ENCODE results near the gene LCN12. TPM values are rescaled to one million over a fixed set of nuclear protein-coding genes. Genes with fewer than 3 reads are reported as not detected.

The LCN12 gene
- total RNA-seq, 1 donor from 2014 or later = 2.9 TPM

- no peak for TF ChIP-seq CTCF (IDR thresholded peaks at IDR 0.05; ENCODE audit: partially characterized antibody, unreplicated experiment)
- Mint-ChIP-seq H3K27me3 (ENCODE audit: unreplicated experiment) (peaks cover 4% of the 10 kb centered on the region), H3K36me3 (ENCODE audit: unreplicated experiment) (no peaks in the 10 kb centered on the region), H3K4me1 (ENCODE audit: low read depth, unreplicated experiment) (peaks cover 7% of the 10 kb centered on the region), H3K9me3 (ENCODE audit: unreplicated experiment) (peaks cover 3% of the 10 kb centered on the region), H3K4me3 (ENCODE audit: unreplicated experiment) (no peak overlapping the region), H3K27ac (ENCODE audit: unreplicated experiment) (no peak overlapping the region)
- DNase-seq = no peak
Measured at GRCh38 chr9:136962163-136962562, 10.1 kb downstream of the LCN12 start.

- DNase-seq = no peak
- H3K27ac Mint-ChIP-seq (ENCODE audit: unreplicated experiment) = peak overlapping the region; percentile 84
- no peak overlapping the region for H3K4me3 Mint-ChIP-seq (ENCODE audit: unreplicated experiment)
- H3K4me1 Mint-ChIP-seq (ENCODE audit: low read depth, unreplicated experiment) = peaks cover 7% of the 10 kb centered on the region
- H3K36me3 Mint-ChIP-seq (ENCODE audit: unreplicated experiment) = no peaks in the 10 kb centered on the region
- H3K27me3 Mint-ChIP-seq (ENCODE audit: unreplicated experiment) = peaks cover 4% of the 10 kb centered on the region
- no peak for TF ChIP-seq CTCF (IDR thresholded peaks at IDR 0.05; ENCODE audit: partially characterized antibody, unreplicated experiment)
- H3K9me3 Mint-ChIP-seq (ENCODE audit: unreplicated experiment) = peaks cover 2% of the 10 kb centered on the region
Measured at GRCh38 chr9:136962701-136963248, 10.7 kb downstream of the LCN12 start.

DNA sequence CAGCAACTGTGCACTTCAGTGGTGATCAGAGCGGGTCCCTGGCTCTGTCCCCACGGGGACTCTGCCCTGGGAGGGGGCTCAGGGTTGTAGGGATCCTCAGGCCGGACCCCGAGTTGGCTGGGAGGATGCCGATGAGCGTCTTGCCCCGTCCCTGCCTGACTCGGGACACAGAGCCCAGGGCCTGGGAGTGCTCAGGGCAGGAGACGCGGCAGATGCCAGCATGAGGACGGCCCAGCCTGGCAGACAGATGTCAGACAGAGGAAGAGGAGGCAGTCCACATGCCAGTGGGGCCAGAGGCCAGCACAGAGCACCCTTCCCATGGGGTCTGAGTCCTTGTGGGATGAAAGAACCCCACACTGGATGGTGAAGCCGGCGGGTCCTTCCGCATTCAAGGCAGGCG lies 11.3 kb downstream of the LCN12 start:
- TF ChIP-seq CTCF (IDR thresholded peaks at IDR 0.05; ENCODE audit: partially characterized antibody, unreplicated experiment) = no peak
- H3K27ac Mint-ChIP-seq (ENCODE audit: unreplicated experiment) = peak overlapping the region; percentile 84
- DNase-seq = no peak

DNA sequence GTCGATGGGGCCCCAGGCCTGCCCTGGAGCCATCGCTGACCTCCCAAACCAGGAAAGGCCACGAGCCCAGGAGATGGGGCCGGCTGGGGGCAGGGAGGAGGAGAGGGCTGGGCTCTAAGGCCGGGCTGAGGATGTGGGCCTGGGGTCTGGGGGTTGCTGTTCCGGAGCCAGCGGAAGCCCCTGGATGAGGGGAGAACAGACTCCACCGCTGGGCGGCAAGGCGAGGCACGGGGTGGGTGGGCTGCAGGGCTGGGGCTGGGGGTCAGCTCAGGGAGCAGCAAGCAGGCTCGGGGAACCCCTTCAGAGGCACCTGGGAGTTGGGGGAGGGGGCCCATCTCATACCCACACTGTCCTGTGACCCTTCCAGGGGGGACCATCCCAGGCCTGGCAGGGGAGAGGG lies 11.7 kb downstream of the LCN12 start:
- Mint-ChIP-seq H3K27ac (ENCODE audit: unreplicated experiment) (no peak overlapping the region), H3K27me3 (ENCODE audit: unreplicated experiment) (peaks cover 4% of the 10 kb centered on the region), H3K4me3 (ENCODE audit: unreplicated experiment) (no peak overlapping the region), H3K9me3 (ENCODE audit: unreplicated experiment) (peaks cover 2% of the 10 kb centered on the region), H3K4me1 (ENCODE audit: low read depth, unreplicated experiment) (peaks cover 7% of the 10 kb centered on the region), H3K36me3 (ENCODE audit: unreplicated experiment) (no peaks in the 10 kb centered on the region)
- DNase-seq = no peak
- no peak for TF ChIP-seq CTCF (IDR thresholded peaks at IDR 0.05; ENCODE audit: partially characterized antibody, unreplicated experiment)

More for the DNA sequence above, 11.3 kb downstream of the LCN12 start:
- H3K9me3 Mint-ChIP-seq (ENCODE audit: unreplicated experiment) = peaks cover 2% of the 10 kb centered on the region
- no peaks in the 10 kb centered on the region for H3K36me3 Mint-ChIP-seq (ENCODE audit: unreplicated experiment)
- peaks cover 4% of the 10 kb centered on the region for H3K27me3 Mint-ChIP-seq (ENCODE audit: unreplicated experiment)
- H3K4me3 Mint-ChIP-seq (ENCODE audit: unreplicated experiment) = no peak overlapping the region
- peaks cover 7% of the 10 kb centered on the region for H3K4me1 Mint-ChIP-seq (ENCODE audit: low read depth, unreplicated experiment)

DNA sequence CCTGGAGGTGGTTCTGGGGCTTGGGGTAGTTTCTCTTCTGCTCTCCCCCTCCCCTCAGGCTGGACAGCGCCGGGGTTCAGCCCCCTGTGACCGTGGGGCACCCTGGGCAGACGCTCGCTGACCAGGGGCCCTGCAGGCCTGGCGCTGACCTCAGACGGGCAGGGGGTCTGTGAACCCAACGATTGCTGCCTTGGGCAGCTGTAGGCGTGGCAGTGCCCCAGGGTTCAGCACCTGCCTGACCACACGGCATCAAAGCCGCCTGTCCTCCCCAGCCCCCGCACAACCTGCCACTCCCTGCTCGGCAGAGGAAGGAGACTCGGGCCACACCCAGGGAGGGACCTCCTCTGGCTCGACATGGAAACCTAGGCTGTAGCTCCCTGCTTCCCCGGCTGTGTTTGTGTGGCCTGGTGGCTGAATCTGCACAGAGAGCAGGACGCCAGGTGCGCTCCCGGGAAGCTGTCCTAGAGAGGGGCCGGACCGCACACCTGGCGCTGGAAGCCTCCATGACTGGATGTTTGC lies 12.2 kb downstream of the LCN12 start:
- no peak for DNase-seq
- H3K36me3 Mint-ChIP-seq (ENCODE audit: unreplicated experiment) = no peaks in the 10 kb centered on the region
- H3K4me1 Mint-ChIP-seq (ENCODE audit: low read depth, unreplicated experiment) = peaks cover 7% of the 10 kb centered on the region
- H3K4me3 Mint-ChIP-seq (ENCODE audit: unreplicated experiment) = no peak overlapping the region
- H3K27me3 Mint-ChIP-seq (ENCODE audit: unreplicated experiment) = peaks cover 4% of the 10 kb centered on the region
- H3K9me3 Mint-ChIP-seq (ENCODE audit: unreplicated experiment) = peaks cover 2% of the 10 kb centered on the region
- no peak for TF ChIP-seq CTCF (IDR thresholded peaks at IDR 0.05; ENCODE audit: partially characterized antibody, unreplicated experiment)
- H3K27ac Mint-ChIP-seq (ENCODE audit: unreplicated experiment) = no peak overlapping the region

All from glutamatergic neuron (in vitro differentiated cells).